Measurements from ENCODE around the gene MCC.

GRCh38 chr5:113452941-113453340, 35.3 kb downstream of the MCC start:
- TF ChIP-seq POLR2A (IDR thresholded peaks at IDR 0.05) (no peak), CTCF (IDR thresholded peaks at IDR 0.05) (no peak)

Measured in thyroid gland (tissue), 4 donors.